Activated gamma-delta T cell treated with anti-CD3 and anti-CD28 coated beads, Interleukin-2, amount 50 U/mL, for 16 hours (primary cell): ENCODE measurements around the gene UBE4B.
"Not testable (repeated sequence)": the region's sequence is repeated elsewhere in the genome, so short reads cannot be mapped to it uniquely, and the experiment has no call there.

ENCODE experiments used
- DNase-seq: peaks from one replicate; pipeline ENCODE4 v3.0.0-alpha.2; 2020; ENCODE audit warnings: low read depth

The UBE4B gene

GRCh38 chr1:10177876-10178275, 145.1 kb downstream of the UBE4B start:
- no peak for DNase-seq

GRCh38 chr1:10178597-10179405, 146.0 kb downstream of the UBE4B start:
- no peak for DNase-seq

GRCh38 chr1:10179406-10180091, 146.8 kb downstream of the UBE4B start:
- no peak for DNase-seq

- no peak for DNase-seq
Measured at GRCh38 chr1:10181154-10181553, 148.4 kb downstream of the UBE4B start.

- DNase-seq = no peak
Measured at GRCh38 chr1:10185759-10186158, 153.0 kb downstream of the UBE4B start.

GRCh38 chr1:10186331-10187025, 153.7 kb downstream of the UBE4B start:
- no peak for DNase-seq

- DNase-seq = no peak
Measured at GRCh38 chr1:10187026-10187334, 154.2 kb downstream of the UBE4B start.

GRCh38 chr1:10188133-10188650, 155.4 kb downstream of the UBE4B start:
- no peak for DNase-seq

DNA sequence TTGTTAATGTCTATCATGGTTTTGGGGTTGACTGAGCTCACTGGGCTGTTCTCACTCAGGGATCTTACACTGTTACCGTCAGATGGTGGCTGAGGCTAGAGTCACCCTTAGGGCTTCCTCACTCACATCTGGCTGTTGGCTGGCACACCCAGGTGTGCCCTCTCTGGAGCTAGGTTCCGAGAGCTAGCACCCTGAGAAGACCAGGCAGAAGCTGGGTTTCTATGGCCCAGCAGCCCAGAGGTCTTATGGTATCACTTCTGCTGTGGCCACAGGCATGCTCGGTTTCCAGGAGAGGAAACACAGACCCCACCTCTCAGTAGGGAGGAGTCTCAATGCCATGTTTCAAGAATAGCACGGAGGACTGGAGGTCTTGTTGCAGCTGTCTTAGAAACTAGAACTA, 156.9 kb downstream of the UBE4B start:
- DNase-seq = no peak

GRCh38 chr1:10192263-10192662, 159.5 kb downstream of the UBE4B start:
- DNase-seq = no peak

DNA sequence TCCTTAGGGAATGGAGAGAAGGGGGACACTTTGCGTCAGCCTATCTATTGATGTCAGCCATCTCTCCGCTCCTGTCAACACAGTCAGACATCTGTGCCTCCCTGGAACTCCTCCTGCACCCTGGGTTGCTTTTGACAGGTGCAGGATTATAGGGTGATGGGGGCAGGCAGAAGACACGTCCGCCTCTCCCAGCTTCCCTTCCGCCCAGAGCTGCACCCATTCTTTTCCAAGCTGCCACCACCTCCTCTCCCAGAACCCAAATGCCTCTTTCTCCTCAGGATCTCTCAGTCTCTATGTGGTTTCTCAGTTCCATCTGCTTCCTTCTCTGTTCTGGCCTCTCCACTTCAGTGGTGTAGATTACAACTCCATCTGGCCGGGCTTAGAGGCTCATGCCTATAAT, 160.5 kb downstream of the UBE4B start:
- no peak for DNase-seq

DNA sequence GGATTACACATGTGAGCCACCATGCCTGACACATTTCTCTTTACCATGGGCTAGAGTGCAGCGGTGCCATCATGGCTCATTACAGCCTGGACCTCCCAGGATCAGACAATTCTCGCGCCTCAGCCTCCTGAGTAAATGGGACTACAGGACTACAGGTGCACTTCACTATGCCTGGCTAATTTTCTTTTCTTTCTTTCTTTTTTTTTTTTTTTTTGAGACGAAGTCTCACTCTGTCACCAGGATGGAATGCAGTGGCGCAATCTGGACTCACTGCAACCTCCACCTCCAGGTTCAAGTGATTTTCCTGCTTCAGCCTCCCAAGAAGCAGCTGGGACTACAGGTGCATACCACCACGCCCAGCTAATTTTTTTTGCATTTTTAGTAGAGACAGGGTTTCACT, 162.8 kb downstream of the UBE4B start:
- DNase-seq = no peak

DNA sequence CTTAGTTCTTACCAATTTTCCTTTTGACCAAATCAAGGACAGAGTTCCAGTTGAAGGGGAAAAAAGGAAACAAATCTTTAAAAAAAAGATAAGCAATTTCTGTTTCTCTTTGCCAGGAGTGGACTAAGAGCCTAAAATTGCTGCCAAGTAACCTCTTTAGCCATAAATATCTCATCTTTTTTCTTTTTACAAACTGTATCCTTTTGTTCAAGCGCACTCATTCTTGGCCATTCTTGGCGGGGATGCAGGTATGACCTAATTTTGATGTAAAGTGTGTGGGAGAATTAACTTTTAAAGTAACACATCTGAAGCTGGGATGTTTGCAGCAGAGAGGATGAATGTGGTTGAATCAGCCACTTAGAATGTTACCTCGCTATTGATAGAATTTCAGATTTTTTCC, 164.2 kb downstream of the UBE4B start:
- DNase-seq = no peak

DNA sequence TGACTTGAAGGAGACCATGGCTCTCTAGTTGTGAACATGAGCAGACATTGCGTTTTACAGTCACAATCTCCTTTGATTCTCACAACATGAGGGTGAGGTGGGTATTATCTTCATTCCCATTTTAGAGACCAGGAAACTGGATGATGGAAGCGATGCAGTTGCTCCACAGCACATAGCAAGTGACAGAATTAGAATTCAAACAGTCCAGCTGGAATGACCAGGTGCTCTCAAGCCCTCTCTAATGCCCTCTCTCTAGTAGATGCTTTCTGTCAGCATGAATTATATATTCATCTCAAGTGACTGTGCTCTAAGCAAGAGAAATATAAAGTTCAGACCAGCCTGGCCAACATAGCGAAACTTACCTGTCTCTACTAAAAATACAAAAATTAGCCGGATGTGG, 167.9 kb downstream of the UBE4B start:
- no peak for DNase-seq

DNA sequence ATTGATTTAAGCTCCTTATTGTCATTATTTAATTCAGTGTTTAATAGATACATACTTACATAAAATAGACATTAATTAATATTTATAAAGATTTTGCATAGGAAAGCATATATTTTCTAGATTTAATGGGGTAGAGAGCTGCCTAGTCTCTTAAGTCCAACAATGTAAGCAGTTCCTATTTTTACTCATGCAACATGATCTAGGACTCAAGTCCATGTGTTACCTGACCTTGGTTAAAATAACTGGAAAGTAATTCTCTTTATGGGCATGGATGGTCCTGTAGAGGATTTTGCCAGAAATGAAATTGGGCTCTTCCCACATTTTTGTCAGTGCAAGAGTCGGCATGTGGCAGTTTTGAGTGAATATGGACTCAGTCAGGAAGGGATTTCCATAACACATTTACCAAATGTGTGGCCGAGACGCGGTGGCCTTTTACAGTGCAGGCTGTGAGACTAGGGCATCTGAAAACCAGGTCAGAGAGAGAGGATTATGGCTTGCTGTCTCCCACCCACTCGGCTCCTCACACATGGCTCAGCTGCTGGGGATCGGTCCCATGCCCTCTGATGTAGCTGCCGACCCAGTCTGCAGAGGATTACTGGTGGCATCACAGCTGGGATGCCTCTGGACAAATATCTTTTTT, 171.4 kb downstream of the UBE4B start:
- DNase-seq = no peak

- not testable (repeated sequence) for DNase-seq
Measured at GRCh38 chr1:10205206-10205605, 172.4 kb downstream of the UBE4B start.

DNA sequence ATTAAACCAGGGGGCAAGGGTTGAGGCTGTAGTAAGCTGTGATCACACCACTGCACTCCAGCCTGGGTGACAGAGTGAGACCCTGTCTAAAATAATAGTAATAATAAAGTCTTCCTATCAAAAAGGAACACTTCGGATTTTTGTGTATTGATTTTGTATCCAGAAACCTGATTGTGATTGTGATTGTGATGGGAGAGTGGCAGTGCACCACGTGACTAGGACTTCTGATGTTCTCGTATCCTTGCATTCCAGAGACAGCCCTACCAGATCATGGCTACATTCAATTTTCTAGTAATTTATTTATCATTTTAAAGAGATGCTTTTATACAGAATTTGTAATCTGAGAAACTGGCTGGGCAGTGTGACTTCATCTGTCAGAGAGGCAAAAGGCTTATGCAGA, 175.1 kb downstream of the UBE4B start:
- no peak for DNase-seq

DNA sequence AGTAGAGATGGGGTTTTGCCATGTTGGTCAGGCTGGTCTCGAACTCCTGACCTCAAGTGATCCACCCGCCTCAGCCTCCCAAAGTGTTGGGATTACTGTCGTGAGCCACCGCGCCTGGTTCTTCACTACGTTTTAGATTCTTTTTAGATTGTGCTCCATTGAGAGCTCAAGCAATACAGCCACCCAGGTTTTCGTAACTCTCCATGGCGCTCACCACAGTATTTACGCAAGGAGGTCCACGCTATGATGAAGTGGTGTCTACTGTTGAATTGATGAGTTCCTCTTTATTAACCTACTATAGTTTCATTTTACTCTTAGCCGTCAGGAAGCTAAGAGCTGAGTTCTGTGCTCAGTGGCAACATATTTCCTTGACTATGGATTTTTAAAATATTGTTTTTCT, 175.8 kb downstream of the UBE4B start:
- DNase-seq = no peak

DNA sequence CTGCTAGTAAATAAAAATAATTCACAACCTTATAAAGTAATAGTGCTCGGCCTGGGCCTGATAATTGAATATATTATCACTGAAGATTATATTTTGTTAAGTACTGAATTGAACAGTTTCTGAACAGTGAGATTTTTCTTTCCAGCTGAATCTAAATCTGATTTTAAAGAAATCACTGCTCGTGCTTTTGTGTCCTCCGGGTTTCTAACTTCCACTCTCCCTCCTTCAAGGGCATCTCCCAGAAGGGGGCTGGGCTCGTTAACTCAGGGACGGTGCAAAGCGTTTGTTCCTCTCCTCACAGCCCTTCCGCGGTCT, 176.8 kb downstream of the UBE4B start:
- DNase-seq = no peak

GRCh38 chr1:10209905-10210810, 177.4 kb downstream of the UBE4B start, which contains the start of gene KIF1B:
Gene KIF1B, plus strand, starts transcription at chr1:10210570. Its CDS starts 21,759 bp downstream, at chr1:10232329.
- DNase-seq = peak; percentile 96
